GM12875 (cell line): ENCODE data around the gene CPZ.

ENCODE experiments used
- H3K4me3 ChIP-seq: one replicate; pipeline ENCODE4 v1.5.1; 2011; ENCODE audit warnings: low read depth, low read length, control low read depth
- CTCF ChIP-seq: IDR thresholded peaks from 2 replicates; pipeline ENCODE4 v1.5.1; 2011; ENCODE audit warnings: low read depth, mild to moderate bottlenecking, control low read depth, inconsistent platforms, low read length, moderate library complexity, borderline replicate concordance; ENCODE audit not compliant: insufficient read depth

CPZ gene

DNA sequence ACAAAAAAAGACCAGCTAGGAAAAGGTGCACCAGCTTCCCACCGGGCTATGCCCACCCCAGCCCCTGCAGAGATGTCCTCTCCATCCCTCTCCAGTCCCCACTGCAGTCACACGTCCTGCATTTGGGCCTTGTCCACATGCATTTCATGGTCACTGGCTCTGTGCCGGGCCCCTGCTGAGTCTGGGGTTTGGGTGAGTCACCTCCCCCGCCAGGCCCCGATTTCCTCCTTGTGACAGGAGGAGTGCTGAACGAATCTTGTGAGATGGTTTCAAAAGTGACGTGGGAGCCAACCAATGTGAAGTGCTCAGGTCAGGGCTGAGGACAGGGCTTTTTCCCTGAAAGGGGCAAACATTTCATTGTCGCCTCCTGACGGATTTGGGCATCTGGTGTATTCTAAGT lies 7.1 kb downstream of the CPZ start:
- no peak for TF ChIP-seq CTCF
- no peak overlapping the region for H3K4me3 ChIP-seq

GRCh38 chr4:8600266-8600665 lies 7.7 kb downstream of the CPZ start:
- TF ChIP-seq CTCF, result no peak
- no peak overlapping the region for H3K4me3 ChIP-seq

GRCh38 chr4:8600686-8601085 lies 8.1 kb downstream of the CPZ start:
- H3K4me3 ChIP-seq, result no peak overlapping the region
- TF ChIP-seq CTCF, result no peak

DNA sequence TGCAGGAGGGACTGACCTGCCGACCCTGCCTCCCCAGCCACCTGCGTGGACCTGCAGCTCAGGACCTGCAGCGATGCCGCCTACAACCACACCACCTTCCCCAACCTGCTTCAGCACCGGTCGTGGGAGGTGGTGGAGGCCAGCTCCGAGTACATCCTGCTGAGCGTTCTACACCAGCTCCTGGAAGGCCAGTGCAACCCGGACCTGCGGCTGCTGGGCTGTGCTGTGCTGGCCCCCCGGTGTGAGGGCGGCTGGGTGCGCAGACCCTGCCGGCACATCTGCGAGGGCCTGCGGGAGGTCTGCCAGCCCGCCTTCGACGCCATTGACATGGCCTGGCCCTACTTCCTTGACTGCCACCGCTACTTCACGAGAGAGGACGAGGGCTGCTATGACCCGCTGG lies 8.5 kb downstream of the CPZ start:
- H3K4me3 ChIP-seq, result no peak overlapping the region
- no peak for TF ChIP-seq CTCF

DNA sequence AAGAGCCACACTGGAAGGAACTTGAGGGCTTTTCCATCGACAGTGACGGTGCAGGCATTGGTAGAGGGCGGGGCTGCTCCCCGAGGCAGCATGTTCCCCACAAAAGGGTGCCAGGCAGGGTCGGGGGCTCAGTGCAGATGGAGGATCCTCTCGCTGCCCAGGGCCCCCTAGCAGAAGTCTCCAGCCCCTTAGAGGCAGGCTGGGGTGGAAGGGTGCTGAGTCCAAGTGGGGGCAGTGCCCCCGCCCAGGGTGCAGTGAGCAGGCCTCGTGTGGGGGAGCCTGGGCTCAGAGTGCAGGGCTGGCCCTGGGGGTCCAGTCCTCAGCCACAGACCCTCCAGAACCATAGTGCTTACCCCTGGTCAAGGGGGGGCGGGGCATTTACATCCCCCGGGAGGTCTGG lies 9.0 kb downstream of the CPZ start:
- H3K4me3 ChIP-seq, result no peak overlapping the region
- no peak for TF ChIP-seq CTCF

- no peak overlapping the region for H3K4me3 ChIP-seq
- TF ChIP-seq CTCF, result no peak
Measured at GRCh38 chr4:8602686-8603430, 10.3 kb downstream of the CPZ start.

DNA sequence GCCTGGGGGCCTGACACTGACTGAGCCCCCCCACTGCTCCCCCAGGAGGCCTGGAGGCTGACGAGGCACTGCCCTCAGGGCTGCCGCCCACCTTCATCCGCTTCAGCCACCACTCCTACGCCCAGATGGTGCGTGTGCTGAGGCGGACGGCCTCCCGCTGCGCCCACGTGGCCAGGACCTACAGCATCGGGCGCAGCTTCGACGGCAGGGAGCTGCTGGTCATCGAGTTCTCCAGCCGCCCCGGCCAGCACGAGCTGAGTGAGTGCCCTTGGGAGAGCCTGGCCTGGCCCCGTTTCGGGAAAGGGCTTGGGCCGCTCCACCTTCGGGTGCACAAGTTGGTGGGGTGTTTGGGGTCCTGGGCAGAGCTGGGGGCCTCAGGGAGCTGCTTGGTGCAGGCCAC lies 11.4 kb downstream of the CPZ start:
- no peak overlapping the region for H3K4me3 ChIP-seq
- no peak for TF ChIP-seq CTCF
